Mesenchymal stem cell (in vitro differentiated cells and primary cell): Measurements from ENCODE around the gene ARVCF.

Experiments
- DNase-seq: peaks from one replicate; pipeline ENCODE4 v3.0.0-alpha.2; 2013
- H2AFZ ChIP-seq: one replicate; pipeline ENCODE4 v1.6.1; 2013; ENCODE audit warnings: low read depth, mild to moderate bottlenecking, control low read depth, inconsistent platforms, low read length, moderate library complexity
- H2AK5ac ChIP-seq: 2 replicates; pipeline ENCODE4 v1.6.1; 2013; ENCODE audit warnings: low read length, moderate library complexity, mild to moderate bottlenecking, inconsistent platforms; ENCODE audit not compliant: severe bottlenecking
- H2BK120ac ChIP-seq: one replicate; pipeline ENCODE4 v1.6.1; 2013; ENCODE audit warnings: low read depth, mild to moderate bottlenecking, inconsistent platforms, low read length, moderate library complexity
- H2BK12ac ChIP-seq, 2 experiments: one replicate each; pipeline ENCODE4 v1.6.1; 2013; ENCODE audit warnings: inconsistent platforms in 2 of 2, low read length in 2 of 2, mild to moderate bottlenecking in 2 of 2, moderate library complexity in 2 of 2, control low read depth in 1 of 2
- H2BK15ac ChIP-seq: one replicate; pipeline ENCODE4 v1.6.1; 2013; ENCODE audit warnings: mild to moderate bottlenecking, low read depth, inconsistent platforms; ENCODE audit not compliant: poor library complexity, severe bottlenecking
- H2BK5ac ChIP-seq: 2 replicates; pipeline ENCODE4 v1.6.1; 2013; ENCODE audit warnings: low read depth, mild to moderate bottlenecking, low read length, control low read depth, inconsistent platforms; ENCODE audit not compliant: poor library complexity, severe bottlenecking
- H3K14ac ChIP-seq, 2 experiments: one replicate each; pipeline ENCODE4 v1.6.1; 2013; ENCODE audit warnings: inconsistent platforms in 2 of 2, low read length in 2 of 2, control low read depth in 1 of 2, mild to moderate bottlenecking in 1 of 2, moderate library complexity in 1 of 2
- H3K18ac ChIP-seq, 2 experiments: one replicate each; pipeline ENCODE4 v1.6.1; 2013; ENCODE audit warnings: inconsistent platforms in 2 of 2, low read length in 2 of 2, control low read depth in 1 of 2, low read depth in 1 of 2, mild to moderate bottlenecking in 1 of 2
- H3K23ac ChIP-seq, 2 experiments: one replicate each; pipeline ENCODE4 v1.6.1; 2013; ENCODE audit warnings: inconsistent platforms in 2 of 2, low read length in 2 of 2, mild to moderate bottlenecking in 2 of 2, moderate library complexity in 2 of 2, control low read depth in 1 of 2
- H3K27ac ChIP-seq: 2 replicates; pipeline ENCODE4 v1.5.1; 2013; ENCODE audit warnings: mild to moderate bottlenecking, moderate library complexity, low read length, control low read depth, inconsistent platforms; ENCODE audit not compliant: poor library complexity, severe bottlenecking
- H3K27me3 ChIP-seq, 2 experiments: 2 replicates each; pipeline versions ENCODE4 v1.6.1 to v1.7.0; 2013; ENCODE audit warnings: low read length in 2 of 2, mild to moderate bottlenecking in 2 of 2, moderate library complexity in 2 of 2, control low read depth in 1 of 2, inconsistent platforms in 1 of 2; ENCODE audit not compliant: control insufficient read depth in 1 of 2, insufficient read depth in 1 of 2
- H3K36me3 ChIP-seq, 2 experiments: 2 replicates each; pipeline versions ENCODE4 v1.6.1 to v1.7.0; 2013; ENCODE audit warnings: low read length in 2 of 2, control low read depth in 1 of 2, inconsistent platforms in 1 of 2, low read depth in 1 of 2, mild to moderate bottlenecking in 1 of 2; ENCODE audit not compliant: insufficient read depth in 2 of 2, control insufficient read depth in 1 of 2
- H3K4ac ChIP-seq, 2 experiments: one replicate each; pipeline ENCODE4 v1.6.1; 2013; ENCODE audit warnings: inconsistent platforms in 2 of 2, low read length in 2 of 2, mild to moderate bottlenecking in 2 of 2, moderate library complexity in 2 of 2, control low read depth in 1 of 2, low read depth in 1 of 2
- H3K4me1 ChIP-seq: 2 replicates; pipeline ENCODE4 v1.6.1; 2013; ENCODE audit warnings: low read depth, low read length, control low read depth; ENCODE audit not compliant: control insufficient read depth, insufficient read depth
- H3K4me2 ChIP-seq: 2 replicates; pipeline ENCODE4 v1.6.1; 2013; ENCODE audit warnings: low read length, mild to moderate bottlenecking, inconsistent platforms; ENCODE audit not compliant: poor library complexity, severe bottlenecking
- H3K4me3 ChIP-seq, 2 experiments: 2 replicates each; pipeline versions ENCODE4 v1.5.1 to v1.7.0; 2013; ENCODE audit warnings: low read length in 2 of 2, mild to moderate bottlenecking in 2 of 2, control low read depth in 1 of 2, low read depth in 1 of 2; ENCODE audit not compliant: insufficient read depth in 1 of 2
- H3K79me1 ChIP-seq: replicated peaks from 2 replicates; pipeline ENCODE4 v1.6.1; 2013; ENCODE audit warnings: mild to moderate bottlenecking, control low read depth, low read length, inconsistent platforms; ENCODE audit not compliant: poor library complexity, severe bottlenecking
- H3K9ac ChIP-seq: 2 replicates; pipeline ENCODE4 v1.7.0; 2013; ENCODE audit warnings: mild to moderate bottlenecking, low read length, moderate library complexity
- H3K9me3 ChIP-seq: 2 replicates; pipeline ENCODE4 v1.7.0; 2013; ENCODE audit warnings: mild to moderate bottlenecking, low read length; ENCODE audit not compliant: control insufficient read depth
- H4K8ac ChIP-seq: one replicate; pipeline ENCODE4 v1.6.1; 2013; ENCODE audit warnings: inconsistent platforms, mild to moderate bottlenecking, low read length, moderate library complexity
- H4K91ac ChIP-seq: one replicate; pipeline ENCODE4 v1.6.1; 2013; ENCODE audit warnings: mild to moderate bottlenecking, low read length, inconsistent platforms
- WGBS: methylation state at CpG from one replicate; pipeline ENCODE4 v1.1.7; 2013; ENCODE audit warnings: mixed read lengths; 5-methylcytosine and 5-hydroxymethylcytosine counted together

Gene ARVCF

GRCh38 chr22:20043057-20043996, 26.7 kb upstream of the ARVCF start:
- Histone ChIP-seq H2BK5ac (no peak overlapping the region), H3K27me3 (no peaks in the 10 kb centered on the region), H2BK15ac (no peak overlapping the region), H2AFZ (no peak overlapping the region), H3K18ac (no peak overlapping the region), H2BK120ac (no peak overlapping the region), H2BK12ac (no peak overlapping the region), H3K4me1 (no peaks in the 10 kb centered on the region), H3K14ac (no peak overlapping the region), H2AK5ac (no peak overlapping the region), H3K9me3 (no peaks in the 10 kb centered on the region), H3K36me3 (peaks cover 62 to 70% of the 10 kb centered on the region in 2 experiments), H3K23ac (no peak overlapping the region), H4K91ac (no peak overlapping the region), H4K8ac (no peak overlapping the region), H3K4me2 (no peak overlapping the region), H3K9ac (no peak overlapping the region), H3K27ac (no peak overlapping the region), H3K79me1 (peaks cover 17% of the 10 kb centered on the region), H3K4me3 (no peak overlapping the region), H3K4ac (no peak overlapping the region)
- no peak for DNase-seq
- WGBS: 97% methylated on average over 25 of the region's 26 CpGs

GRCh38 chr22:20040327-20041200, 23.9 kb upstream of the ARVCF start:
- no peak overlapping the region for H3K23ac ChIP-seq
- peaks cover 5% of the 10 kb centered on the region for H3K4me1 ChIP-seq
- H2AFZ ChIP-seq: no peak overlapping the region
- H2BK15ac ChIP-seq: no peak overlapping the region
- no peak overlapping the region for H2BK120ac ChIP-seq
- H3K4me2 ChIP-seq: no peak overlapping the region
- H3K18ac ChIP-seq: no peak overlapping the region
- no peak overlapping the region for H3K4ac ChIP-seq
- H3K27ac ChIP-seq: no peak overlapping the region
- no peak overlapping the region for H4K8ac ChIP-seq
- H3K14ac ChIP-seq: no peak overlapping the region
- no peak for DNase-seq
- H4K91ac ChIP-seq: no peak overlapping the region
- H3K27me3 ChIP-seq: no peaks in the 10 kb centered on the region
- peaks cover 28% of the 10 kb centered on the region for H3K79me1 ChIP-seq
- H3K9ac ChIP-seq: no peak overlapping the region
- H2BK12ac ChIP-seq: no peak overlapping the region
- no peaks in the 10 kb centered on the region for H3K9me3 ChIP-seq
- peaks cover 67 to 72% of the 10 kb centered on the region in 2 experiments for H3K36me3 ChIP-seq
- no peak overlapping the region for H2BK5ac ChIP-seq
- 95% methylated on average over 6 of the region's 7 CpGs for WGBS
- no peak overlapping the region for H3K4me3 ChIP-seq
- H2AK5ac ChIP-seq: no peak overlapping the region

GRCh38 chr22:20039683-20040325, 23.2 kb upstream of the ARVCF start:
- Histone ChIP-seq H3K4me3 (no peak overlapping the region), H2BK120ac (no peak overlapping the region), H3K23ac (no peak overlapping the region), H3K79me1 (peaks cover 34% of the 10 kb centered on the region), H2BK12ac (no peak overlapping the region), H3K36me3 (peaks cover 63 to 77% of the 10 kb centered on the region in 2 experiments), H2AFZ (no peak overlapping the region), H4K8ac (no peak overlapping the region), H2AK5ac (no peak overlapping the region), H3K4me2 (no peak overlapping the region), H3K27ac (no peak overlapping the region), H3K4ac (no peak overlapping the region), H3K9ac (no peak overlapping the region), H3K4me1 (peaks cover 7% of the 10 kb centered on the region), H4K91ac (no peak overlapping the region), H2BK5ac (no peak overlapping the region), H3K14ac (no peak overlapping the region), H3K18ac (no peak overlapping the region), H2BK15ac (no peak overlapping the region), H3K27me3 (no peaks in the 10 kb centered on the region), H3K9me3 (no peaks in the 10 kb centered on the region)
- 94% methylated on average over 8 of the region's 9 CpGs for WGBS
- no peak for DNase-seq
